Endothelial cell of umbilical vein (primary cell): ENCODE results near the gene TRIM71. TPM values are rescaled to one million over a fixed set of nuclear protein-coding genes. Genes with fewer than 3 reads are reported as not detected.

ENCODE experiments used
- BruUV-seq: library from RNA; stranded (reverse); fragments of 400-500 nt; replicated peaks from 2 replicates; lab custom pipeline; 2021; lab: Mats Ljungman, UMichigan
- CTCF ChIA-PET: fragments of 300-600, 350-600 bp; sonication (Branson Sonifier 250); formaldehyde crosslinking; loops from one replicate; lab custom pipeline; 2021; ENCODE audit warnings: antibody characterized with exemption, inconsistent platforms; lab: Charles Lee
- POLR2A ChIA-PET: fragments of 300-600, 350-600 bp; sonication (Branson Sonifier 250); formaldehyde crosslinking; loops from one replicate; lab custom pipeline; 2021; ENCODE audit warnings: antibody characterized with exemption, inconsistent platforms; lab: Charles Lee
- DNase-seq: peaks from one replicate; pipeline ENCODE4 v3.0.0-alpha.2; 2011; ENCODE audit warnings: low read depth, low spot score
- FAIRE-seq: peaks from 2 replicates; lab custom pipeline; 2011; peaks lifted over from hg19 to GRCh38; lab: Jason Lieb, UNC
- H2AFZ ChIP-seq: 2 replicates; pipeline ENCODE4 v1.6.0; 2012; ENCODE audit warnings: low read depth, low read length, control low read depth, inconsistent platforms
- H3K27ac ChIP-seq: 2 replicates; pipeline ENCODE4 v1.5.1; 2011; ENCODE audit warnings: low read depth, mild to moderate bottlenecking, control low read depth, low read length, moderate library complexity; ENCODE audit not compliant: insufficient read depth
- H3K27me3 ChIP-seq, 2 experiments: 2 replicates each; pipeline versions ENCODE4 v1.6.0 to v1.6.1; 2011; ENCODE audit warnings: low read length in 2 of 2, mixed read lengths in 1 of 2; ENCODE audit not compliant: control insufficient read depth in 2 of 2, insufficient read depth in 2 of 2
- H3K36me3 ChIP-seq, 2 experiments: 2 replicates in 1 of 2; 3 replicates in 1 of 2; pipeline ENCODE4 v1.5.1; 2011; ENCODE audit warnings: low read length in 2 of 2, mild to moderate bottlenecking in 1 of 2, moderate library complexity in 1 of 2; ENCODE audit not compliant: control insufficient read depth in 2 of 2, insufficient read depth in 2 of 2; ENCODE audit errors: extremely low read depth in 1 of 2
- H3K4me1 ChIP-seq: 3 replicates; pipeline ENCODE4 v1.5.1; 2011; ENCODE audit warnings: mild to moderate bottlenecking, low read length; ENCODE audit not compliant: control insufficient read depth, insufficient read depth; ENCODE audit errors: extremely low read depth
- H3K4me2 ChIP-seq: 2 replicates; pipeline ENCODE4 v1.6.1; 2011; ENCODE audit warnings: low read length, control low read depth, mixed read lengths; ENCODE audit not compliant: insufficient read depth
- H3K4me3 ChIP-seq, 3 experiments: fragments of 200-600 bp in 1 of 3; sonication (generic), shearing (Covaris generic) in 1 of 3; replicated peaks in 1 of 3; 2 replicates each; pipeline ENCODE4 v1.5.1; 2011 to 2016; ENCODE audit warnings: control low read depth in 3 of 3, low read length in 3 of 3, mild to moderate bottlenecking in 2 of 3, inconsistent platforms in 1 of 3, low read depth in 1 of 3, moderate library complexity in 1 of 3; ENCODE audit not compliant: insufficient read depth in 1 of 3
- H3K79me2 ChIP-seq: 2 replicates; pipeline ENCODE4 v1.6.0; 2012; ENCODE audit warnings: low read length, inconsistent platforms; ENCODE audit not compliant: control insufficient read depth, insufficient read depth
- H3K9ac ChIP-seq: replicated peaks from 2 replicates; pipeline ENCODE3; 2011; ENCODE audit warnings: low read length, control low read depth; ENCODE audit not compliant: insufficient read depth; ENCODE audit errors: extremely low read depth
- H3K9me1 ChIP-seq: replicated peaks from 3 replicates; pipeline ENCODE4 v1.6.0; 2011; ENCODE audit warnings: mild to moderate bottlenecking, low read length; ENCODE audit not compliant: control insufficient read depth, insufficient read depth; ENCODE audit errors: extremely low read depth
- H3K9me3 ChIP-seq: replicated peaks from 2 replicates; pipeline ENCODE4 v1.5.1; 2012; ENCODE audit warnings: low read length, inconsistent platforms; ENCODE audit not compliant: control insufficient read depth, insufficient read depth
- H4K20me1 ChIP-seq: replicated peaks from 2 replicates; pipeline ENCODE3; 2011; ENCODE audit warnings: mild to moderate bottlenecking, low read length; ENCODE audit not compliant: control insufficient read depth, insufficient read depth; ENCODE audit errors: extremely low read depth
- CTCF ChIP-seq, 2 donors: IDR thresholded peaks; 1 replicate in 1 of 2; 2 replicates in 1 of 2; pipeline ENCODE4 v1.5.1; 2011; ENCODE audit warnings: low read length in 2 of 2, mild to moderate bottlenecking in 2 of 2, moderate library complexity in 2 of 2, control low read depth in 1 of 2, inconsistent platforms in 1 of 2, low read depth in 1 of 2; ENCODE audit not compliant: insufficient read depth in 1 of 2; ENCODE audit errors: extremely low read depth in 1 of 2
- EZH2 ChIP-seq: IDR thresholded peaks from 2 replicates; pipeline ENCODE4 v1.6.1; 2012; ENCODE audit warnings: borderline replicate concordance, low read depth, mild to moderate bottlenecking, moderate library complexity, low read length, inconsistent platforms; ENCODE audit not compliant: severe bottlenecking
- FOS ChIP-seq: IDR thresholded peaks from 2 replicates; pipeline ENCODE4 v1.6.1; 2011; ENCODE audit warnings: mild to moderate bottlenecking, low read length, moderate library complexity, borderline replicate concordance; ENCODE audit not compliant: insufficient read depth
- GATA2 ChIP-seq: IDR thresholded peaks from 2 replicates; pipeline ENCODE4 v1.7.0; 2011; ENCODE audit warnings: low read depth, mild to moderate bottlenecking, moderate library complexity, mixed read lengths, low read length; ENCODE audit not compliant: insufficient read length, insufficient read depth
- JUN ChIP-seq: IDR thresholded peaks from 2 replicates; pipeline ENCODE4 v1.6.1; 2011; ENCODE audit warnings: borderline replicate concordance, low read depth; ENCODE audit not compliant: insufficient read length, insufficient read depth
- MAX ChIP-seq: IDR thresholded peaks from 2 replicates; pipeline ENCODE4 v1.6.1; 2011; ENCODE audit not compliant: insufficient read depth, insufficient read length
- MYC ChIP-seq: IDR thresholded peaks from one replicate; pipeline ENCODE4 v1.6.1; 2011; ENCODE audit warnings: mild to moderate bottlenecking, low read depth, low read length
- POLR2A ChIP-seq: IDR thresholded peaks from 2 replicates; pipeline ENCODE4 v1.6.1; 2012; ENCODE audit warnings: low read depth, mild to moderate bottlenecking, control low read depth, low read length
- POLR2AphosphoS5 ChIP-seq: IDR thresholded peaks from 2 replicates; pipeline ENCODE4 v1.6.1; 2012; ENCODE audit warnings: low read depth, mild to moderate bottlenecking, control low read depth, low read length, moderate library complexity; ENCODE audit not compliant: insufficient read depth
- dilution Hi-C: fragments of 300-500 bp; cut with MboI; formaldehyde crosslinking; loops from one replicate; pipeline ENCODE4 v1.15.0; 2019; ENCODE audit warnings: low sequenced_read_pairs; ENCODE audit not compliant: extremely low pct_ligation_motif_present
- intact Hi-C: fragments of 100-400 bp; cut with micrococcal nuclease; formaldehyde crosslinking; loops from one replicate; pipeline ENCODE4 v1.10.0; 2022
- polyA plus RNA-seq, 4 experiments: library from polyadenylated mRNA; depleted of rRNA in 3 of 4; stranded (reverse) in 3 of 4; unstranded in 1 of 4; fragments of >200 nt; gene quantifications; 2 replicates each; pipeline versions ENCODE4 v1.2.1 to v1.2.3, GENCODE V29; 2011 to 2012; ENCODE audit warnings: missing spikeins in 1 of 4
- total RNA-seq: library from RNA; stranded (reverse); gene quantifications from 2 replicates; pipeline ENCODE4 v1.2.3, GENCODE V29; 2021

TRIM71 gene
- total and polyA plus RNA-seq, 2 donors (not counting 3 experiments of a cell fraction or from before 2014, with no cell fraction given), result not detected

GRCh38 chr3:32835961-32836360, 18.2 kb downstream of the TRIM71 start:
- H3K4me3 ChIP-seq, result no peak overlapping the region
- no peaks in the 10 kb centered on the region for H3K79me2 ChIP-seq
- no peak for FAIRE-seq
- no peaks in the 10 kb centered on the region for H4K20me1 ChIP-seq
- no peak for TF ChIP-seq GATA2
- no peak for TF ChIP-seq MYC
- TF ChIP-seq POLR2A, result no peak
- TF ChIP-seq EZH2, result no peak
- TF ChIP-seq POLR2AphosphoS5, result no peak
- TF ChIP-seq JUN, result no peak
- TF ChIP-seq FOS, result no peak
- TF ChIP-seq CTCF (IDR thresholded peaks at IDR 0.05; ENCODE audit: extremely low read depth in 1 of 2, insufficient read depth in 1 of 2, low read depth in 1 of 2, low read length in 2 of 2), result no peak
- no peak for TF ChIP-seq MAX
- ChIA-PET POLR2A (no interaction called here), CTCF (interaction anchor here (1.1 to 1.6 kb wide), 3 partner anchors 11 to 43 kb away, joined by 3 to 4 read pairs (median 3); no protein-coding TSS in a partner anchor)
- H3K36me3 ChIP-seq, result no peaks in the 10 kb centered on the region
- dilution Hi-C loops, result no loop called here
- H2AFZ ChIP-seq, result no peak overlapping the region
- no peak for DNase-seq
- no peak overlapping the region for H3K27ac ChIP-seq
- no peak overlapping the region for H3K4me2 ChIP-seq
- peaks cover 27 to 31% of the 10 kb centered on the region in 2 experiments for H3K27me3 ChIP-seq
- no peak overlapping the region for H3K9ac ChIP-seq
- no peaks in the 10 kb centered on the region for H3K9me1 ChIP-seq
- BruUV-seq, result no TSS peak
- intact Hi-C loops, result no loop called here
- H3K4me1 ChIP-seq, result no peaks in the 10 kb centered on the region
- H3K9me3 ChIP-seq, result no peaks in the 10 kb centered on the region
